HepG2 (cell line): ENCODE results near the gene SLC7A10. TPM values are rescaled to one million over a fixed set of nuclear protein-coding genes. Genes with fewer than 3 reads are reported as not detected.

Experiments
- ARNTL ChIP-seq: sonication (generic); formaldehyde crosslinking; IDR thresholded peaks from 2 replicates; pipeline ENCODE4 v1.4.0; 2020; ENCODE audit warnings: mild to moderate bottlenecking, missing genetic modification reagents
- EP300 ChIP-seq, 3 experiments: sonication (generic) in 1 of 3; formaldehyde crosslinking in 1 of 3; IDR thresholded peaks; 2 replicates each; pipeline versions ENCODE4 v1.5.1 to v1.6.1; 2011 to 2020; ENCODE audit warnings: low read depth in 2 of 3, low read length in 2 of 3, borderline replicate concordance in 1 of 3, improper control_type of control experiment in 1 of 3, mild to moderate bottlenecking in 1 of 3, missing genetic modification reagents in 1 of 3, moderate library complexity in 1 of 3
- FLYWCH1 ChIP-seq: sonication (generic); formaldehyde crosslinking; IDR thresholded peaks from 2 replicates; pipeline ENCODE4 v1.8.1; 2023; ENCODE audit warnings: mild to moderate bottlenecking, missing genetic modification reagents
- FOXO4 ChIP-seq: sonication (generic); formaldehyde crosslinking; conservative IDR thresholded peaks from 2 replicates; pipeline ENCODE4 v1.8.1; 2023; ENCODE audit warnings: missing genetic modification reagents
- GTF2F1 ChIP-seq: fragments of 150-350 bp; IDR thresholded peaks from 2 replicates; pipeline ENCODE4 v1.6.1; 2014; ENCODE audit warnings: low read length
- KDM6A ChIP-seq: IDR thresholded peaks from 2 replicates; pipeline ENCODE4 v1.6.1; 2016; ENCODE audit warnings: low read depth
- NFYC ChIP-seq: IDR thresholded peaks from 2 replicates; pipeline ENCODE4 v1.6.1; 2016; ENCODE audit warnings: missing genetic modification reagents, missing compliant biosample characterization
- NKX3-1 ChIP-seq: sonication (generic); formaldehyde crosslinking; IDR thresholded peaks from 2 replicates; pipeline ENCODE4 v1.5.0; 2020; ENCODE audit warnings: missing genetic modification reagents
- POLR2G ChIP-seq: fragments of 200-400 bp; formaldehyde crosslinking; IDR thresholded peaks from 2 replicates; pipeline ENCODE4 v1.6.1; 2018; ENCODE audit warnings: mild to moderate bottlenecking, low read depth, low read length, moderate library complexity
- SATB2 ChIP-seq: sonication (generic); formaldehyde crosslinking; IDR thresholded peaks from 2 replicates; pipeline ENCODE4 v1.5.0; 2020; ENCODE audit warnings: missing genetic modification reagents
- TSC22D2 ChIP-seq: sonication (generic); formaldehyde crosslinking; IDR thresholded peaks from 2 replicates; pipeline ENCODE4 v1.5.1; 2020; ENCODE audit warnings: missing genetic modification reagents, mild to moderate bottlenecking, borderline replicate concordance
- UBTF ChIP-seq: sonication (generic); formaldehyde crosslinking; IDR thresholded peaks from 2 replicates; pipeline ENCODE4 v1.4.0; 2020; ENCODE audit warnings: mild to moderate bottlenecking, missing genetic modification reagents
- ZNF142 ChIP-seq: sonication (generic); formaldehyde crosslinking; IDR thresholded peaks from 2 replicates; pipeline ENCODE4 v1.4.0; 2020; ENCODE audit warnings: missing genetic modification reagents
- ZNF207 ChIP-seq: fragments of 450-650 bp; IDR thresholded peaks from 2 replicates; pipeline ENCODE4 v1.6.1; 2016; ENCODE audit warnings: antibody characterized with exemption, borderline replicate concordance
- ZNF331 ChIP-seq: sonication (generic); formaldehyde crosslinking; IDR thresholded peaks from 2 replicates; pipeline ENCODE4 v1.4.0; 2020; ENCODE audit warnings: missing genetic modification reagents
- polyA plus RNA-seq, 8 experiments: library from polyadenylated mRNA; depleted of rRNA in 3 of 8; stranded (reverse) in 7 of 8; unstranded in 1 of 8; fragments of >200 nt; fragmentation: Illumina TruSeq in 4 of 8; extraction: Trizol in 4 of 8; gene quantifications; 2 replicates each; pipeline versions ENCODE4 v1.2.1 to v1.2.3, GENCODE V29; 2011 to 2016; ENCODE audit warnings: low read depth in 4 of 8, missing spikeins in 1 of 8, mixed read lengths in 1 of 8; ENCODE audit not compliant: insufficient read depth in 1 of 8
- total RNA-seq, 5 experiments: library from RNA; depleted of rRNA; stranded (reverse); fragments of >200 nt; fragmentation: Illumina TruSeq; extraction: Trizol; gene quantifications; 2 replicates each; pipeline ENCODE4 v1.2.3, GENCODE V29; 2016; ENCODE audit warnings: low read depth in 1 of 5
- TF ChIP-seq, protein P1 (sequence below): sonication (generic); formaldehyde crosslinking; IDR thresholded peaks from 2 replicates; pipeline ENCODE4 v1.5.0; 2020; ENCODE audit warnings: mild to moderate bottlenecking, missing genetic modification reagents
- TF ChIP-seq, protein P2 (sequence below): sonication (generic); formaldehyde crosslinking; IDR thresholded peaks from 2 replicates; pipeline ENCODE4 v1.5.1; 2020; ENCODE audit warnings: missing genetic modification reagents, mild to moderate bottlenecking, borderline replicate concordance

Gene SLC7A10
- total and polyA plus RNA-seq, 2 of the 13 experiments (the other 11 are each of a cell fraction or from before 2014, with no cell fraction given) = 1.1 to 2.2 TPM

DNA sequence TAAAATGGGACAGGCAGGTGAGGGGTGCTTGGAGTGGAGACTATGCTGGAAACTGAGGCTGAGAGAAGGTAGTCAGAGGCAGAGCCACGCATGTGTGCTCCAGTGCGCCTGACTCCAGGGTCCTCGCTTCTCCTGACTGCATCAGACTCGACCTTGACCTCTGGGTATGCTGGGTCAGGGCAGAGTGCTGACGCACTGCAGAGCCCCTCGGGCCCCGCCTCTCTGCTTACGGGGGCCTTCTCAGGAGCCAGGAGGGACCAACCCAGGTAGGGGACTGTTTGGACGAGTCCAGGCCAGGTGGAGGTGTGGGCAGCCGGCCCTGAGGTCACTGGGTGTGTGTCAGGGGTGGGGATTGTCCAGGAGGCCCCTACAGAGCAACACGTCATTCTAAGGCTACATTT is 22.9 kb upstream of the SLC7A10 start (continued):
- no peak for TF ChIP-seq ZNF142 (CRISPR knock-in tag)
- TF ChIP-seq KDM6A (CRISPR knock-in tag) = peak; percentile 28
- no peak for TF ChIP-seq POLR2G
- no peak for TF ChIP-seq ZNF331 (CRISPR knock-in tag)
- TF ChIP-seq TSC22D2 = no peak
- no peak for TF ChIP-seq NKX3-1 (CRISPR knock-in tag)
- peak in 1 of 2 experiments; percentile 49; a peak in 1 of 4 replicates for TF ChIP-seq EP300 (IDR thresholded peaks at IDR 0.05; ENCODE audit: low read depth in 2 of 2, low read length in 2 of 2)
- TF ChIP-seq EP300 (CRISPR knock-in tag; IDR thresholded peaks at IDR 0.05; ENCODE audit: borderline replicate concordance) = no peak
- TF ChIP-seq ZNF207 = no peak
- no peak for TF ChIP-seq FOXO4 (CRISPR knock-in tag)
- TF ChIP-seq ARNTL (CRISPR knock-in tag) = 0 out of 2 replicates have a peak, but pooled peaks have one; percentile 38
- TF ChIP-seq GTF2F1 = no peak
- TF ChIP-seq UBTF (CRISPR knock-in tag) = no peak
- TF ChIP-seq FLYWCH1 (CRISPR knock-in tag) = no peak
- TF ChIP-seq, protein P1, sequence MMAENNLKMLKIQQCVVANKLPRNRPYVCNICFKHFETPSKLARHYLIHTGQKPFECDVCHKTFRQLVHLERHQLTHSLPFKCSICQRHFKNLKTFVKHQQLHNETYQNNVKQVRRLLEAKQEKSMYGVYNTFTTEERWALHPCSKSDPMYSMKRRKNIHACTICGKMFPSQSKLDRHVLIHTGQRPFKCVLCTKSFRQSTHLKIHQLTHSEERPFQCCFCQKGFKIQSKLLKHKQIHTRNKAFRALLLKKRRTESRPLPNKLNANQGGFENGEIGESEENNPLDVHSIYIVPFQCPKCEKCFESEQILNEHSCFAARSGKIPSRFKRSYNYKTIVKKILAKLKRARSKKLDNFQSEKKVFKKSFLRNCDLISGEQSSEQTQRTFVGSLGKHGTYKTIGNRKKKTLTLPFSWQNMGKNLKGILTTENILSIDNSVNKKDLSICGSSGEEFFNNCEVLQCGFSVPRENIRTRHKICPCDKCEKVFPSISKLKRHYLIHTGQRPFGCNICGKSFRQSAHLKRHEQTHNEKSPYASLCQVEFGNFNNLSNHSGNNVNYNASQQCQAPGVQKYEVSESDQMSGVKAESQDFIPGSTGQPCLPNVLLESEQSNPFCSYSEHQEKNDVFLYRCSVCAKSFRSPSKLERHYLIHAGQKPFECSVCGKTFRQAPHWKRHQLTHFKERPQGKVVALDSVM (CRISPR knock-in tag) = no peak
- TF ChIP-seq, protein P2, sequence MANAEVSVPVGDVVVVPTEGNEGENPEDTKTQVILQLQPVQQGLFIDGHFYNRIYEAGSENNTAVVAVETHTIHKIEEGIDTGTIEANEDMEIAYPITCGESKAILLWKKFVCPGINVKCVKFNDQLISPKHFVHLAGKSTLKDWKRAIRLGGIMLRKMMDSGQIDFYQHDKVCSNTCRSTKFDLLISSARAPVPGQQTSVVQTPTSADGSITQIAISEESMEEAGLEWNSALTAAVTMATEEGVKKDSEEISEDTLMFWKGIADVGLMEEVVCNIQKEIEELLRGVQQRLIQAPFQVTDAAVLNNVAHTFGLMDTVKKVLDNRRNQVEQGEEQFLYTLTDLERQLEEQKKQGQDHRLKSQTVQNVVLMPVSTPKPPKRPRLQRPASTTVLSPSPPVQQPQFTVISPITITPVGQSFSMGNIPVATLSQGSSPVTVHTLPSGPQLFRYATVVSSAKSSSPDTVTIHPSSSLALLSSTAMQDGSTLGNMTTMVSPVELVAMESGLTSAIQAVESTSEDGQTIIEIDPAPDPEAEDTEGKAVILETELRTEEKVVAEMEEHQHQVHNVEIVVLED (CRISPR knock-in tag) = no peak
- TF ChIP-seq SATB2 (CRISPR knock-in tag) = no peak
- 0 out of 2 replicates have a peak, but pooled peaks have one; percentile 5 for TF ChIP-seq NFYC
